HG03064 (cell line): ENCODE results near the gene GHRH.

Experiments used
- ATAC-seq: cut with Tn5 transposase; IDR thresholded peaks from one replicate; pipeline ENCODE4 v1.9.1; 2021; ENCODE audit warnings: low read depth; ENCODE audit not compliant: unreplicated experiment

Gene GHRH

GRCh38 chr20:37265152-37265551, 3.5 kb upstream of the GHRH start:
- no peak for ATAC-seq

DNA sequence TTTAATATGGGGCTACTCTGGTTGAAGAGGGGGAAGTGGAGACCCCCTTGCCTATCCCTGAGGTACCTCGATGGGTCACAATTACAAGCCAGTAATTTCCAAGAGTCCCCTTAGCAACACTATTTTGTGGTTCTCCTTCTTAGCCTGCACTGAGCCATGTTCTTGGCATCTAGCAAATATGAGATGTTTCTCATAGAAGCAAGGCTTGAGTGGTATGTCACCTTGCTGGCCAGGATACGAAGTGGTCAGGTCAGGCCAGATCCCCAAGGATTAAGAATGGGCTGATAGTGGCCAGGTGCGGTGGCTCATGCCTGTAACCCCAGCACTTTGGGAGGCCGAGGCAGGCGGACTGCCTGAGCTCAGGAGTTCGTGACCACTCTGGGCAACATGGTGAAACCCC, 2.1 kb upstream of the GHRH start:
- ATAC-seq, result no peak

GRCh38 chr20:37262505-37262904, 891 bp upstream of the GHRH start:
- ATAC-seq, result no peak

- ATAC-seq, result no peak
Measured at GRCh38 chr20:37260923-37261322, 691 bp downstream of the GHRH start.

DNA sequence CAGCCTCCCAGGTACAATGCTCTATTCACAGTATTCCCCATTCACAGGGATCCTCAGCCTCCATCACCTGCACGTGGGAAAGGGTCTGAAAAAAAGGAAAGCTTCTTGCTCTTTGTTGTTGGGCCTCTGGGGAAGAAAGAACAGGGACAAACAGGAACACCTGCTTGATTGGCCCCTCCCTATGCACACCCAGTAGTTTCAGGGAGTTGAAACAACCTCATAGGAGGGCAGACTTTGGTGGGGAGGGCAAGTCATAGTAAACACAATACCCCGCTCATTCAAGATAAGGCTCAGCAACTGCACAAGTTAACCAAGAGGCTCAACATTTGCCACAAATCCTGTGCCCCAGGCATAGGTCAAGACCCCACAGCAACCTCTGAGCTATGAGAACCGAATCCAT, 1.7 kb downstream of the GHRH start:
- ATAC-seq, result no peak

GRCh38 chr20:37259031-37259430, 2.6 kb downstream of the GHRH start:
- ATAC-seq, result no peak

DNA sequence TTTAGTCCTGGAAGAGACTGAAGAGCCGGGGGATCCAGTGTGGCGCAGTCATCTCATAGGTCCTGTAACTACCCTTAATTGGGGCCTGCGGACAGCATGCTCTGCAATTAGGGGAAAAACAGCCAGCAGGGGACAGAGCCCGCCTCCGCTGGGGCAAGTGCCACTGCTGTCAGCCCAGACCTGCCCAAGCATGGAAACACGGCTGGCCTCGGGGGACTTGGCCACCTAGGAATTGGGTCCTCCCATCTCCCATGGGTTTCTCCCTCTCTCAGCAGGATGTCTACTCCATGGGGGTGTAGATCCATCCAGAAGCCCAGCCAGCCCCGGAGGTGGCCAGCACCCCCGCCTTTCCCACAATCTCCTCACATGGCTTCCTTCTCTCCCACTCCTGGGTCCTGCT, 3.6 kb downstream of the GHRH start:
- no peak for ATAC-seq

DNA sequence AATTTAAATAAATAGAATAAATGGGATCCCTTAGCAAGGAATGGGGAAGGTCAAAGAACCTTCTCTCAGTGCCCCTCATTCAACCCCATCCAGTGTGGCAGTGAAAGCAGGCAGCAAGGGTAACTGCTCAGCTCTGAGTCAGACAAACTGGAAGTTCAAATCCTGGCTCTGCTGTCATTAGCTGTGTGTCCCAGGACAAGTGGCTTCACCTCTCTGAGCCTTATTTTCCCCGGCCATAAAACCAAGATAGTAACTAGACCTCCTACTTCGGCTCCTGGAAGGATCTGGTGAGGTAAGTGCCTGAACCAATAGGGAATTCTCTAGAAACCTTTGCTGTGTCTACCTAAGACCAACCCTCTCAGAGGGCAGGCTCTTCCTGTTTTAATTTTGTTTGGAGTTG, 4.1 kb downstream of the GHRH start:
- no peak for ATAC-seq

- no peak for ATAC-seq
Measured at GRCh38 chr20:37256286-37256685, 5.3 kb downstream of the GHRH start.

GRCh38 chr20:37254114-37254878, 7.3 kb downstream of the GHRH start:
- ATAC-seq, result no peak

DNA sequence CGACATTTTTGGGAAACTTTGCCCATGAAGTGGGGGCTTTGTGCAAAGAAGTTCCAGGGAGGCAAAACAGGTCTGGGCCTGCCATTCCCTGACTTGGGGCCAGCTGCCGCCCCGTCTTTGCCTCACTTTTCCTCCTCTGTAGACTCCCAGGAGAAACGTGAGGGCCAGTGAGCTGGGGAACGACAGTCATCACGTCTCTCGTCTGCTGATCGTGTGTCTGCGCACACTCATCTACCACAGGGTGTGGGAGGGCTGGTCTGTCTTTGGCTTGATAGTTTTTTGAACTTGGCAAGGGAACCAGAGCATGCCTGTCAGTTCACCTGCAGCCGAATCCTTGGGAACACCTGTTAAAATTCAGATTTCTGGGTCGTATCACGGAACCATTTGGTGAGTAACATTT, 8.5 kb downstream of the GHRH start:
- no peak for ATAC-seq

DNA sequence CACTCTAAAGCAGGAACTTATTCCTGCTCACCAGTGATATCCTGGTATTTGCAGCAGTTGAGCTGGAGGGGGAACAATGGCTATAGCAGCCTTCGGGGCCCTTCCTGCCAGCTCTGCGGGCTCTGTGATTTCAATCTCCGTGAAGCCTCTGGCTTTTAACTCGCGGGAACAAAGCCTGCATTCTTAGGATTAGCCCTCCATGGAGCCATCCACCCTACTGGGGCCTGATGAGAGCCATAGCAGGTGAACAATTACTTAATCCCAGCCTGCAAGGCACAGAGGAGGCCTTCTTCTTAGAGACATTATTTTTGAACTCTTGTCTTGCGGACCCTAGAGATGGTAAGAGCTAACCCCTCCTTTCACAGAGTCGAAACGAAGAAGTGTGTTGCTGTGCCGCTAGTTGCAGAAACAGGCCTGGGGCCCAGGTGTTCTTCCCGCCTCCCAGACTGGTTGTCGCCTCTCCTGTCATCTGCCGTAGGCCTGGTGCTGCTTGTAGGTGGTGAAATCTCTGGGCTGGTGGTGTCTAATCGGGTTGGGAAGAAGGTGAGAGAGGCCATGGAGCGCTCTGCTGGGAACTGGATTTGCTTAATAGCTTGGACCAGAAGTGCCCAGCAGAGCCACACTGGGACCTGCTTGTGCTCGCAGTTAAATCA, 9.7 kb downstream of the GHRH start:
- ATAC-seq, result no peak

- ATAC-seq, result no peak
Measured at GRCh38 chr20:37249304-37249703, 12.3 kb downstream of the GHRH start.

DNA sequence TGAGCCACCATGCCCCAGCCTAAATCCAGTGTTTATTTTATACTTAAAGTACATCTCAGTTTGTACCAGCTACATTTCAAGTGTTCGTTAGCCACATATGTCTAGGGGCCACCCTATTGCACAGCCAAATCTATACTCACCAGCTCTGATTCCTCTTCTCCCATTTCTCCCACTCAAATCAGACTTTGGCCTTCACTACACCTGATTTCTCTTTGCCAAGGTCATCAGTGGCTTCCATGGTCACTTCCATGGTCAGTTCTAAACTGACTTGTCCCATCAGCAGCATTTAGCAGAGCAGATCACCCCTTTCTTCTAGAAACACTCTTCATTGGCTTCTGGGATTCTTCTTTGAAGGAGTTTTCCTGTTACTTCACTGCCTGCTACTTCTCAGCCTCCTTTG, 14.1 kb downstream of the GHRH start:
- no peak for ATAC-seq

GRCh38 chr20:37246736-37247135, 14.9 kb downstream of the GHRH start:
- no peak for ATAC-seq

DNA sequence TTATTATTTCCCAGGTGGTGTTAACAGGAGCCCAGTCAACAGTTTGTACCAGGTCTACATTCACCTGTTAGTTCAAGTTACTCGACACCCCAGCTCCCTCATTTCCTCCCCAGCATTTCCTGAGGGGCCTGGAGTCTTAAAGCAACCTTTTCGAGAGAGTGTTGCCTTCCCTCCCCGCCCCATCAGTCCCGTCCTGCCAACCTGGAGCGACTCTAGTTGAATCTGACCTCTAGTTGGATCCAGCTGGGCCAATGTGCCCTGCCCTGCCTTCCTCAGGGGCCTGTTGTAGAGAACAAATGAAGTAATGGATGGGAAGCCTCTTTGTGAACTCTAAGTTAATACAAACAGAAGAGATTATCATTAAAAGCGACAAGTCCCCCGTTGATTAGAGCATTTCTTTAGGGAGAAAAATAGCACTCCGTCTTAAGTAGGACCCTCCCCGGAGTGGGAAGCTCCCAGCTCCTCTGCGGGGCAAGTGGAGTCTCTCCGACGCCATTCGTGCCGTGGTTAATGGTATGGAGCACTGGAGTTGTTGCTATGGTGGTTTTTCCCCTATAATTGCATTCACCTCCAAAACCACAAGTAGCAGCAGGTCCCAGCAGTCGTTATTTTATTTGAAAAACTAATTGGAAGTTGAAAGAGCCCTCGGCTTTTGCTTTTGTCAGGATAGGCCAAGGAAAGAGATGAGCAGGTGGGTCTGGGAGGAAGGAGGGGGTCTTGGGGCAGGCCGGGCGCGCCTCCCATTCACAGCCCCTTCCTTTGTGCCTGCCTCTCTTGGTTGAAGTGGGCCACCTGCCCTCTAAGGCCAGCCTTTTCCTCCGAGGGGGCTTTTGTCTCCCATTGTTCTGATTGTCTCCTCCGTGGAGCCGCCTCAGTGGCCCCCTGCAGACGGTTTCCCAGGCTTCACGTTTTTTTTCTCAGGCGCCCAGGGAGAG, 16.1 kb downstream of the GHRH start:
- no peak for ATAC-seq

- no peak for ATAC-seq
Measured at GRCh38 chr20:37244572-37244957, 17.0 kb downstream of the GHRH start.

GRCh38 chr20:37243937-37244571, 17.6 kb downstream of the GHRH start:
- ATAC-seq, result no peak

DNA sequence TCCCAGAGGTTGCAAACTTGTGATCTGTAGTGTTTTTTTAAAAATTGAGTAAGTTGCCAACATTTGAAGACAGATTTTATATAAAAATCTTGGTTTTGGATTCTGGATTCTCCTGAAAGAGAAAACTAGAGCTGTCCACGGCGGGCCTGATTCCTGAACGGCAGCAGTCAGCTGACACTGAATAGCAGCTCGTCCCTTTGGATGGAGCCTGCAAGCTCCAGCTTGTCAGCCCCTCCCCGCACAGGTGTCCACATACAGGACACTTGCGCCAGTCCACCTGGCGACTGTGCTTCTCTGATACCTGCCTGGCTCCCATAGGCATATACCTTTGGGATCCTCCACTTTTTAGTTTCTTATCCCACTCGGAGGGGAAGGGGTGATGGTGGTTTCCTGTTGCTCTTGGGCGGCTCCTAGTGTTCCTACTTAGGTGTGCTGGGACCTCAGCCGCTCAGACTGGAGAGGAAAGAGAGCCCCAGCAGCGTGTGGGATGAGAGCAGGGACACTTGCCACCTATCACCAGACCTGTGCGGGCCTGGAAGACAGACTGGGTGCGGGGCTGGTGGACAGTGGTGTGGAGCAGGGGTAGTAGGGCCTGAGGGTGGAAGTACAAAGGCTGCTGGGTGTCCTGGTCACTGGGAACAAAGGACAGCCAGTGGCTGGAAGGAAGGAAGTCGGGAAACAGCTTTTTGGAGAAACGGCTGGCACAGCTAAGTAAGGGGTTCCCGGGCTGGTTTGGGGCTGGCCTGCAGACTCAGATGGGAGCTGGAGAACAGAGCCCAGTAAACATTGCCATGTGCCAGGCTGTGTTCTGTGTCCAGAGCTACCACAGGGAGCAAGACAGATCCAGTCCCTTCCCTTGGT, 18.3 kb downstream of the GHRH start:
- ATAC-seq, result no peak

GRCh38 chr20:37242503-37242902, 19.1 kb downstream of the GHRH start:
- no peak for ATAC-seq
